Measurements from ENCODE around the gene REXO1. TPM values are rescaled to one million over a fixed set of nuclear protein-coding genes. Genes with fewer than 3 reads are reported as not detected.

Gene REXO1
- total RNA-seq, 1 experiment from 2014 or later: 56.8 TPM

DNA sequence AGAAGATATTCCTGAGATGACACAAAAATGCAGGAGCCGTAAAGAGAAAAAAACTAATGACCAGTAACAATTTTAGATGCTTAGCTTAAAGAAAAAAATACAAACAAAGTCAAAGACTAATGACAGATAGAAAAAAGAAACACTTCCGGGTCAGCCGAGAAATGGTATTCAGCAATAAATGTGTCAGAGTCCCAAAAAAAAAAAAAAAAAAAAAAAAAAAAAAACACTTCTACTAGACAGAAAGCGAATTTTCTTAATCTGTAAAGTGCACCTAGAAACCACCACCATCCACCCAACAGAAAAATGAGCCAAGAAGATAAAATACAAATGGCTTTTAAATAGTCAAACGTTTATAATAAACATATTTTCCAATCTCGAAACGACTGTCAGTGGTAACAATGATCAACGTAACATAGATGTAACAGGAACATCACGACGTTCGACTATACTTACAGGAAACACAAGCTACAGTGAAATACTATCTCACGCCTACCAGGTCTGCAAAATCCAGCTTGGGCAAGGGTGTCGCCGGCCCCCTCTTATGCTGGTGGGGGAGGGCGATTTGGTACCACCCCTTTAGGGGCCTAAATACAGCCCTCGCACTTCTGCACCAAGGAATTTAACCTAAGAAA, 26.4 kb upstream of the REXO1 start:
- H3K4me1 Mint-ChIP-seq: peaks cover 14 to 15% of the 10 kb centered on the region in 2 experiments
- Histone ChIP-seq H3K27ac (ENCODE audit: insufficient read length, low read depth, low read length) (no peak overlapping the region), H3K79me1 (ENCODE audit: insufficient read depth, low read depth, low read length, poor library complexity, severe bottlenecking) (peaks cover 10% of the 10 kb centered on the region)

More for the DNA sequence above, 26.4 kb upstream of the REXO1 start:
- H2BK12ac ChIP-seq (ENCODE audit: insufficient read length, low read depth, low read length): no peak overlapping the region
- H3K4me2 ChIP-seq (ENCODE audit: insufficient read depth, insufficient read length, low read length): peak overlapping the region; percentile 85
- no peak for DNase-seq
- no peak overlapping the region for H4K8ac ChIP-seq (replicated peaks; ENCODE audit: insufficient read length, low read depth, low read length)
- TF ChIP-seq, protein P1, sequence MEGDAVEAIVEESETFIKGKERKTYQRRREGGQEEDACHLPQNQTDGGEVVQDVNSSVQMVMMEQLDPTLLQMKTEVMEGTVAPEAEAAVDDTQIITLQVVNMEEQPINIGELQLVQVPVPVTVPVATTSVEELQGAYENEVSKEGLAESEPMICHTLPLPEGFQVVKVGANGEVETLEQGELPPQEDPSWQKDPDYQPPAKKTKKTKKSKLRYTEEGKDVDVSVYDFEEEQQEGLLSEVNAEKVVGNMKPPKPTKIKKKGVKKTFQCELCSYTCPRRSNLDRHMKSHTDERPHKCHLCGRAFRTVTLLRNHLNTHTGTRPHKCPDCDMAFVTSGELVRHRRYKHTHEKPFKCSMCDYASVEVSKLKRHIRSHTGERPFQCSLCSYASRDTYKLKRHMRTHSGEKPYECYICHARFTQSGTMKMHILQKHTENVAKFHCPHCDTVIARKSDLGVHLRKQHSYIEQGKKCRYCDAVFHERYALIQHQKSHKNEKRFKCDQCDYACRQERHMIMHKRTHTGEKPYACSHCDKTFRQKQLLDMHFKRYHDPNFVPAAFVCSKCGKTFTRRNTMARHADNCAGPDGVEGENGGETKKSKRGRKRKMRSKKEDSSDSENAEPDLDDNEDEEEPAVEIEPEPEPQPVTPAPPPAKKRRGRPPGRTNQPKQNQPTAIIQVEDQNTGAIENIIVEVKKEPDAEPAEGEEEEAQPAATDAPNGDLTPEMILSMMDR (conservative IDR thresholded peaks at IDR 0.05): no peak
- peaks cover 21% of the 10 kb centered on the region for H3K23me2 ChIP-seq (ENCODE audit: insufficient read length, low read depth, low read length, poor library complexity, severe bottlenecking)
- H3K56ac ChIP-seq (ENCODE audit: insufficient read length, low read depth, low read length): no peak overlapping the region
- H4K91ac ChIP-seq (ENCODE audit: insufficient read length, low read depth, low read length): no peak overlapping the region
- no peaks in the 10 kb centered on the region; the same call in 1 of the 2 replicates for H3K4me1 ChIP-seq (ENCODE audit: insufficient read depth, low read length)
- H2BK120ac ChIP-seq (ENCODE audit: low read depth, low read length, poor library complexity, severe bottlenecking): no peak overlapping the region
- no peaks in the 10 kb centered on the region for H3K9me3 Mint-ChIP-seq
- H3K79me2 ChIP-seq (ENCODE audit: insufficient read depth, low read length): peaks cover 9% of the 10 kb centered on the region; the same call in 1 of the 2 replicates
- no peak overlapping the region for H3K14ac ChIP-seq (ENCODE audit: insufficient read depth, low read length)
- H4K20me1 ChIP-seq (ENCODE audit: control insufficient read depth, insufficient read depth, insufficient read length): no peaks in the 10 kb centered on the region
- peaks cover 0 to 12% (median 2%) of the 10 kb centered on the region in 3 experiments; a peak in 3 of 7 replicates for H3K36me3 Mint-ChIP-seq (ENCODE audit: insufficient read depth in 1 of 3, low read depth in 3 of 3)
- H2BK20ac ChIP-seq (ENCODE audit: low read depth, low read length, poor library complexity, severe bottlenecking): no peak overlapping the region
- peak overlapping the region; percentile 98 to 99 for H3K4me3 Mint-ChIP-seq
- H2AK5ac ChIP-seq (ENCODE audit: insufficient read length, low read length): no peak overlapping the region
- WGBS (ENCODE audit: extremely low coverage, insufficient read length, low lambda C conversion rate): no CpG with 5 or more reads among the region's 16 CpGs
- no peak overlapping the region for H4K5ac ChIP-seq (ENCODE audit: insufficient read length, low read depth, low read length)
- no peaks in the 10 kb centered on the region for H3K27me3 Mint-ChIP-seq (ENCODE audit: low read depth)
- no peaks in the 10 kb centered on the region for H3K9me3 ChIP-seq (ENCODE audit: control insufficient read depth, low read depth, low read length)
- H3T11ph ChIP-seq (ENCODE audit: low read length): no peak overlapping the region
- H2BK15ac ChIP-seq (ENCODE audit: low read depth, low read length): no peak overlapping the region
- H3K4ac ChIP-seq (ENCODE audit: low read depth, low read length): no peak overlapping the region
- H3K18ac ChIP-seq (ENCODE audit: insufficient read length, low read depth, low read length): no peak overlapping the region
- no peak overlapping the region for H3K9ac ChIP-seq (ENCODE audit: extremely low read depth, insufficient read length, low read length)
- H3K27ac Mint-ChIP-seq: peak overlapping the region in 1 of 3 experiments; percentile 53; a peak in 1 of 7 replicates
- no peak overlapping the region for H2BK5ac ChIP-seq (ENCODE audit: insufficient read length, low read length)
- no peak overlapping the region for H2AFZ ChIP-seq (ENCODE audit: low read length)
- no peaks in the 10 kb centered on the region for H3K27me3 ChIP-seq (ENCODE audit: insufficient read depth, low read length)
- no peak overlapping the region for H3K23ac ChIP-seq (ENCODE audit: insufficient read length, low read depth, low read length)
